PC-3 (cell line): ENCODE data around the gene SNRNP70.

Experiments
- EZH2 ChIP-seq: fragments of 300-600 bp; sonication (generic); IDR thresholded peaks from one replicate; pipeline ENCODE4 v1.6.1; 2017; ENCODE audit warnings: antibody characterized with exemption, mild to moderate bottlenecking, low read length; ENCODE audit not compliant: unreplicated experiment
- TF ChIP-seq, protein P1 (sequence below): fragments of 300-600 bp; sonication (generic); conservative IDR thresholded peaks from 2 replicates; pipeline ENCODE4 v1.5.1; 2017; ENCODE audit warnings: antibody characterized with exemption, low read depth, mild to moderate bottlenecking, low read length

DNA sequence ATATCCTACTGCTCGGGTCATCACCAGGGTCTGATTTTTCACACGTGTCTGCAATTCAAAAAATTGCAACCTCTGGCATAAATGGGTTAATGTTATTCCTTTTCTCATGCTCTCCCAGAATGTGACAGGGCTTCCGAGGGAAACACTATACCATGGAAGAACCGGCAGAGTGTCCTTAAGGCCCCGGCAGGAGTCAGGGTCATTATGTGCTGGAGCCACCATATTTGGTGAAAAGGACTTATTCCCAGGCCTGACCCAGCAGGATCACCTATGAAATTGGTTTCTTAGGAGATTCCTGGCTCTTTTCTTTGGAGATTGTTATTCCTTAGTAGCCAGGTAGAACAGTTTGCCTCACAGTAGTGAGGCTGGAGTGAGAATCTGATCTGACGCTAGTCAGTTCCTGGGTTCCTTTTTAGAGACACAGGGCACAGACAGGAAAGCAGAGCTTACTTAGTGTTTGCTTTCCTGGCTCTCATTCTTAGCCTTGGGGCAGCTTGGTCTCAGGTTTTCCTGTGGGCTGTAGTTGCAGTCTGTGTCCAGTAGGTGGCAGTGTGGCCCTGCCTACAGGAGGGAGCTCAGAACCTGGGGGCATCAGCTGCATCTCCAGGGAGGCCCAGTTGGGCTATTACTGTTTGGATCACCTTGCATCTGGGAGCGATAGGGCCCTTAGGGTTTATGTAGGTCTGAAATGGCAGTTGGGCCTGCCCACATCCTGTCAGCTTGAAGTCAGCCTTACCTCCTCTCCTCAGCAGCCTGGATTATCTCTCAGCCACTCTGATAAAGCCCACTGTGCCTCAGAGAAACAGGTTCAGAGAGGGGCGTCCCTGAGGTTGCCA lies 12.4 kb downstream of the SNRNP70 start:
- TF ChIP-seq, protein P1, sequence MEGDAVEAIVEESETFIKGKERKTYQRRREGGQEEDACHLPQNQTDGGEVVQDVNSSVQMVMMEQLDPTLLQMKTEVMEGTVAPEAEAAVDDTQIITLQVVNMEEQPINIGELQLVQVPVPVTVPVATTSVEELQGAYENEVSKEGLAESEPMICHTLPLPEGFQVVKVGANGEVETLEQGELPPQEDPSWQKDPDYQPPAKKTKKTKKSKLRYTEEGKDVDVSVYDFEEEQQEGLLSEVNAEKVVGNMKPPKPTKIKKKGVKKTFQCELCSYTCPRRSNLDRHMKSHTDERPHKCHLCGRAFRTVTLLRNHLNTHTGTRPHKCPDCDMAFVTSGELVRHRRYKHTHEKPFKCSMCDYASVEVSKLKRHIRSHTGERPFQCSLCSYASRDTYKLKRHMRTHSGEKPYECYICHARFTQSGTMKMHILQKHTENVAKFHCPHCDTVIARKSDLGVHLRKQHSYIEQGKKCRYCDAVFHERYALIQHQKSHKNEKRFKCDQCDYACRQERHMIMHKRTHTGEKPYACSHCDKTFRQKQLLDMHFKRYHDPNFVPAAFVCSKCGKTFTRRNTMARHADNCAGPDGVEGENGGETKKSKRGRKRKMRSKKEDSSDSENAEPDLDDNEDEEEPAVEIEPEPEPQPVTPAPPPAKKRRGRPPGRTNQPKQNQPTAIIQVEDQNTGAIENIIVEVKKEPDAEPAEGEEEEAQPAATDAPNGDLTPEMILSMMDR: peak; percentile 94
- no peak for TF ChIP-seq EZH2
